K562 (cell line): ENCODE results near the gene PODNL1. TPM values are rescaled to one million over a fixed set of nuclear protein-coding genes. Genes with fewer than 3 reads are reported as not detected.
"Not testable (repeated sequence)": the region's sequence is repeated elsewhere in the genome, so short reads cannot be mapped to it uniquely, and the experiment has no call there.

Experiments
- ATAC-seq: fragments of 200-7000 bp; cut with Tn5 transposase; 3 replicates; pipeline ENCODE4 v1.9.1; 2020; ENCODE audit warnings: moderate library complexity
- BruUV-seq: library from RNA; stranded (reverse); fragments of 400-500 nt; replicated peaks from 2 replicates; lab custom pipeline; 2021; lab: Mats Ljungman, UMichigan
- CTCF ChIA-PET: fragments of 300-600 bp; formaldehyde crosslinking; extraction: SDS; loops from one replicate; lab custom pipeline; 2021; ENCODE audit warnings: low intra/inter-chr PET ratio; lab: Yijun Ruan, JAX
- POLR2A ChIA-PET: fragments of 300-600, 350-650 bp; sonication (Branson Sonifier 250); formaldehyde crosslinking; extraction: SDS; loops from one replicate; lab custom pipeline; 2021; ENCODE audit warnings: antibody characterized with exemption, inconsistent platforms; lab: Yijun Ruan, JAX
- DNase-seq, 4 experiments: peaks; one replicate each; pipeline versions ENCODE4 v3.0.0 to v3.0.0-alpha.2; 2011 to 2018; ENCODE audit warnings: low spot score in 3 of 4, mixed read lengths in 3 of 4; ENCODE audit errors: extremely low read depth in 1 of 4
- FAIRE-seq: peaks from 2 replicates; lab custom pipeline; 2011; peaks lifted over from hg19 to GRCh38; lab: Jason Lieb, UNC
- H2AFZ ChIP-seq: 2 replicates; pipeline ENCODE4 v1.6.0; 2011; ENCODE audit warnings: low read depth, low read length, control low read depth, inconsistent platforms
- H3K27ac ChIP-seq: fragments of 200-600 bp; 3 replicates; pipeline ENCODE4 v1.8.0; 2011; ENCODE audit warnings: low read depth, mild to moderate bottlenecking, control low read depth, inconsistent platforms, low read length, moderate library complexity, mixed read lengths; ENCODE audit errors: extremely low read depth
- H3K27me3 ChIP-seq, 2 experiments: fragments of 300-600 bp in 1 of 2; 2 replicates in 1 of 2; 3 replicates in 1 of 2; pipeline versions ENCODE4 v1.6.0 to v1.8.0; 2011; ENCODE audit warnings: inconsistent platforms in 2 of 2, low read length in 2 of 2, mild to moderate bottlenecking in 1 of 2, mixed read lengths in 1 of 2, moderate library complexity in 1 of 2; ENCODE audit not compliant: control insufficient read depth in 2 of 2, insufficient read depth in 2 of 2
- H3K36me3 ChIP-seq: fragments of 300-600 bp; 3 replicates; pipeline ENCODE4 v1.8.0; 2011; ENCODE audit warnings: mild to moderate bottlenecking, low read length, inconsistent platforms; ENCODE audit not compliant: control insufficient read depth, insufficient read depth
- H3K4me1 ChIP-seq, 2 experiments: fragments of 200-600 bp in 1 of 2; replicated peaks in 1 of 2; 2 replicates in 1 of 2; 3 replicates in 1 of 2; pipeline versions ENCODE4 v1.5.1 to v1.8.0; 2011; ENCODE audit warnings: inconsistent platforms in 2 of 2, low read length in 2 of 2, mild to moderate bottlenecking in 1 of 2, mixed read lengths in 1 of 2, moderate library complexity in 1 of 2; ENCODE audit not compliant: control insufficient read depth in 2 of 2, insufficient read depth in 2 of 2
- H3K4me2 ChIP-seq: 2 replicates; pipeline ENCODE4 v1.6.1; 2011; ENCODE audit warnings: low read length, control low read depth, inconsistent platforms, mixed read lengths; ENCODE audit not compliant: insufficient read depth
- H3K4me3 ChIP-seq: fragments of 200-600 bp; sonication (generic), shearing (Covaris generic); 2 replicates; pipeline ENCODE4 v1.5.1; 2016; ENCODE audit warnings: control low read depth, inconsistent platforms
- H3K79me2 ChIP-seq: fragments of 200-600 bp; 3 replicates; pipeline ENCODE4 v1.8.0; 2011; ENCODE audit warnings: low read length, inconsistent platforms; ENCODE audit not compliant: control insufficient read depth, insufficient read depth
- H3K9ac ChIP-seq, 2 experiments: 2 replicates each; pipeline versions ENCODE4 v1.6.0 to v1.6.1; 2011; ENCODE audit warnings: low read depth in 2 of 2, low read length in 2 of 2, control low read depth in 1 of 2, inconsistent platforms in 1 of 2, mild to moderate bottlenecking in 1 of 2, mixed read lengths in 1 of 2; ENCODE audit not compliant: insufficient read depth in 1 of 2
- H3K9me1 ChIP-seq: one replicate; pipeline ENCODE4 v1.6.0; 2011; ENCODE audit warnings: inconsistent platforms, mild to moderate bottlenecking, low read length, moderate library complexity; ENCODE audit not compliant: control insufficient read depth, insufficient read depth
- H3K9me3 ChIP-seq: replicated peaks from 2 replicates; pipeline ENCODE4 v1.5.1; 2011; ENCODE audit warnings: low read depth, low read length, inconsistent platforms; ENCODE audit not compliant: control insufficient read depth, insufficient read depth
- H4K20me1 ChIP-seq: replicated peaks from 2 replicates; pipeline ENCODE4 v1.6.1; 2011; ENCODE audit warnings: low read length, inconsistent platforms, mixed read lengths; ENCODE audit not compliant: control insufficient read depth, insufficient read depth
- BCOR ChIP-seq: fragments of 450-650 bp; IDR thresholded peaks from 2 replicates; pipeline ENCODE4 v1.6.1; 2016
- FUS ChIP-seq: fragments of 200-400 bp; formaldehyde crosslinking; optimal IDR thresholded peaks from 2 replicates; pipeline ENCODE3; 2017; ENCODE audit warnings: low read depth, low read length
- NR4A1 ChIP-seq, 2 experiments: fragments of 250-450 bp in 1 of 2; fragments of 450-650 bp in 1 of 2; sonication (Bioruptor Pico) in 1 of 2; IDR thresholded peaks; 2 replicates each; pipeline versions ENCODE4 v1.4.0 to v1.6.1; 2016 to 2020; ENCODE audit warnings: mild to moderate bottlenecking in 2 of 2, missing compliant biosample characterization in 1 of 2, missing genetic modification characterization in 1 of 2, moderate library complexity in 1 of 2
- PTTG1 ChIP-seq: fragments of 450-650 bp; IDR thresholded peaks from 2 replicates; pipeline ENCODE4 v1.6.1; 2016; ENCODE audit warnings: low read depth, mild to moderate bottlenecking, missing genetic modification characterization, missing compliant biosample characterization
- ZNF121 ChIP-seq: sonication (generic); formaldehyde crosslinking; conservative IDR thresholded peaks from 2 replicates; pipeline ENCODE4 v1.8.0; 2022; ENCODE audit warnings: missing genetic modification reagents
- WGBS: fragments of 100-300 bp; shearing (Covaris generic); methylation state at CpG from one replicate; pipeline ENCODE4 v1.1.6; 2016; ENCODE audit warnings: low coverage, mixed read lengths; ENCODE audit not compliant: insufficient coverage; ENCODE audit errors: missing lambda C conversion rate; 5-methylcytosine and 5-hydroxymethylcytosine counted together
- in situ Hi-C: fragments of 300-500 bp; cut with MboI; formaldehyde crosslinking; loops from 4 replicates; pipeline ENCODE4 v1.15.0; 2018; ENCODE audit warnings: inconsistent platforms, mixed read lengths
- intact Hi-C: fragments of 100-400 bp; cut with micrococcal nuclease; formaldehyde crosslinking; loops from 2 replicates; pipeline ENCODE4 v1.14.2; 2022
- polyA plus RNA-seq, 8 experiments: library from polyadenylated mRNA; depleted of rRNA in 4 of 8; stranded (reverse) in 5 of 8; unstranded in 3 of 8; fragments of >200 nt; fragmentation: Nextera tagmentation in 2 of 8; fragmentation: Illumina TruSeq in 1 of 8; extraction: Ambion mirVana in 2 of 8; extraction: Trizol in 1 of 8; gene quantifications; 2 replicates each; pipeline versions ENCODE4 v1.2.1 to v1.2.3, GENCODE V29; 2011 to 2014; ENCODE audit warnings: inconsistent platforms in 1 of 8, missing spikeins in 1 of 8
- total RNA-seq, 7 experiments: library from RNA; depleted of rRNA in 6 of 7; stranded (reverse); fragments of >200 nt in 6 of 7; fragmentation: Illumina TruSeq in 2 of 7; extraction: Trizol in 2 of 7; gene quantifications; 2 replicates each; pipeline versions ENCODE4 v1.2.1 to v1.2.3, GENCODE V29; 2011 to 2021; ENCODE audit warnings: low replicate concordance in 1 of 7
- TF ChIP-seq, protein P1 (sequence below): fragments of 250-450 bp; sonication (Bioruptor Pico); IDR thresholded peaks from 2 replicates; pipeline ENCODE4 v1.8.0; 2021; ENCODE audit warnings: moderate library complexity, mild to moderate bottlenecking, inconsistent platforms
- TF ChIP-seq, protein P2 (sequence below): fragments of 150-350 bp; conservative IDR thresholded peaks from 2 replicates; pipeline ENCODE4 v1.6.1; 2014; ENCODE audit warnings: low read length
- TF ChIP-seq, protein P3 (sequence below): fragments of 250-450 bp; sonication (Bioruptor Pico); IDR thresholded peaks from 2 replicates; pipeline ENCODE4 v1.4.0; 2020; ENCODE audit warnings: mild to moderate bottlenecking, moderate library complexity, borderline replicate concordance

The PODNL1 gene
- total and polyA plus RNA-seq, 9 of the 15 experiments (the other 6 are each of a cell fraction or from before 2014, with no cell fraction given) = 0.18 to 0.47 (median 0.23) TPM; not detected in 3

DNA sequence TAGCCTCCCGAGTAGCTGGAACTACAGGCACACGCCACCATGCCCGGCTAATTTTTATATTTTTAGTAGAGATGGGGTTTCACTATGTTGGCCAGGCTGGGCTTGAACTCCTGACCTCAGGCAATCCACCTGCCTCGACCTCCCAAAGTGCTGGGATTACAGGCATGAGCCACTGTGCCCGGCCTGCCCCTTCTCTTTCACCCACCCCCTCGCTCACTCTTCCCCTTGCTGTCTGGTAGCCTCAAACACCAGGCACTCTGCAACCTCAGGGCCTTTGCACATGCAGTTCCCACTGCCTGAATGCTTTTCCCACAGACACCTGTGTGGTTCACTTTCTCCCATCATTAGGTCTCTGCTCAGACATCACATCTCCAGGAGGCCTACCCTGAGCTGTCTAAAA lies 16.1 kb downstream of the PODNL1 start:
- not testable (repeated sequence) for FAIRE-seq, ATAC-seq
- POLR2A ChIA-PET = interaction anchor here (0.8 to 4.3 kb wide), 3 partner anchors 11 to 87 kb away, joined by 3 to 21 read pairs (median 13); no protein-coding TSS in a partner anchor

DNA sequence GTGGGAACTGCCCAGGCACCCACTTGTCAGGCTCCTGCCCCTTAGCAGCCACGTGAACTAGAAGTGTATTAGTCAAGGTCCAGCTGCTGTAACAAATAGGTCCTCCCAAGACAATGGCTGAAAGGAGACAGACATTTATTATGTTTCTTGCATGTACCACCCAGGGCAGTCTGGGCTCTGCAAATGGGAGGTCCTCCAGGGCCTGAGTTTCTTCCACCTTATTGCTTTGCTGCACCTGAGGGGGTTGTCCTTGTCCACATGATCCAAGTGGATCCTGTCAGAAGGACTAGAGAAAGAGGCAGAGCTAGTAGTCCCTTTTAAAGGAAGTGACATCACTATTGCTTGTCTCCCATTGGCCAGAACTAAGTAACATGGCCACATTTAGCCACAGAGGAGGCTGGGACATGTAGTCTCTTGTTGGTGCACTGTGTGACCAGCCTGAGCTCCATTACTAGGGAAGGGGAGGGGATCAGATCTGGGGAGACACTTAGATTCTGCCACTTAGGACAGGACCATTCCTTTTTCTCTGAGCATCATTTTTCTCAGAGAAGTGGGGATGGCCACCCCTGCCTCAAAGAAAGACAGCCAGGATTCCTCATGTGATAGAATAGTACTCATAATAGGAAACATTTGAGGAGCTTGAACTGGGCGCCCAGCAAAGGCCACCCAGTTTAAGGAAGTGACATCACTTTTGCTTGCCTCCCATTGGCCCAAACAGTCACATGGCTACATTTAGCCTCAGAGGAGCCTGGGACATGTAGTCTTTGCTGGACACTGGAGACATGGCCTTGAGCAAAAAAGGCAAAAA lies 17.1 kb downstream of the PODNL1 start:
- peak overlapping the region; percentile 55 for H3K27ac ChIP-seq
- WGBS = 55% methylated on average over 2 of the region's 2 CpGs
- intact Hi-C loops (no loop called here), in situ Hi-C loops (no loop called here)
- FAIRE-seq = peak; percentile 99
- H3K4me3 ChIP-seq = no peak overlapping the region
- H4K20me1 ChIP-seq = no peaks in the 10 kb centered on the region
- H3K9ac ChIP-seq = no peak overlapping the region
- peak overlapping the region; percentile 20 for H3K4me2 ChIP-seq
- ATAC-seq = peak; percentile 98
- H3K27me3 ChIP-seq = no peaks in the 10 kb centered on the region; a peak in 1 of 5 replicates
- H3K79me2 ChIP-seq = no peaks in the 10 kb centered on the region
- peaks cover 62% of the 10 kb centered on the region for H3K36me3 ChIP-seq
- DNase-seq = peak; percentile 74 to 80 (median 78)
- ChIA-PET POLR2A (interaction anchor here (0.5 to 4.3 kb wide), 6 partner anchors 11 to 324 kb away, joined by 3 to 21 read pairs (median 4); no protein-coding TSS in a partner anchor), CTCF (no interaction called here)
- BruUV-seq = no TSS peak
- H3K9me3 ChIP-seq = peaks cover 6% of the 10 kb centered on the region
- peaks cover 0 to 13% of the 10 kb centered on the region in 2 experiments; a peak in 1 of 5 replicates for H3K4me1 ChIP-seq
- H2AFZ ChIP-seq = peak overlapping the region; percentile 78
- peaks cover 3% of the 10 kb centered on the region for H3K9me1 ChIP-seq
- TF ChIP-seq, protein P1, sequence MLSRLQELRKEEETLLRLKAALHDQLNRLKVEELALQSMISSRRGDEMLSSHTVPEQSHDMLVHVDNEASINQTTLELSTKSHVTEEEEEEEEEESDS = no peak
- TF ChIP-seq, protein P2, sequence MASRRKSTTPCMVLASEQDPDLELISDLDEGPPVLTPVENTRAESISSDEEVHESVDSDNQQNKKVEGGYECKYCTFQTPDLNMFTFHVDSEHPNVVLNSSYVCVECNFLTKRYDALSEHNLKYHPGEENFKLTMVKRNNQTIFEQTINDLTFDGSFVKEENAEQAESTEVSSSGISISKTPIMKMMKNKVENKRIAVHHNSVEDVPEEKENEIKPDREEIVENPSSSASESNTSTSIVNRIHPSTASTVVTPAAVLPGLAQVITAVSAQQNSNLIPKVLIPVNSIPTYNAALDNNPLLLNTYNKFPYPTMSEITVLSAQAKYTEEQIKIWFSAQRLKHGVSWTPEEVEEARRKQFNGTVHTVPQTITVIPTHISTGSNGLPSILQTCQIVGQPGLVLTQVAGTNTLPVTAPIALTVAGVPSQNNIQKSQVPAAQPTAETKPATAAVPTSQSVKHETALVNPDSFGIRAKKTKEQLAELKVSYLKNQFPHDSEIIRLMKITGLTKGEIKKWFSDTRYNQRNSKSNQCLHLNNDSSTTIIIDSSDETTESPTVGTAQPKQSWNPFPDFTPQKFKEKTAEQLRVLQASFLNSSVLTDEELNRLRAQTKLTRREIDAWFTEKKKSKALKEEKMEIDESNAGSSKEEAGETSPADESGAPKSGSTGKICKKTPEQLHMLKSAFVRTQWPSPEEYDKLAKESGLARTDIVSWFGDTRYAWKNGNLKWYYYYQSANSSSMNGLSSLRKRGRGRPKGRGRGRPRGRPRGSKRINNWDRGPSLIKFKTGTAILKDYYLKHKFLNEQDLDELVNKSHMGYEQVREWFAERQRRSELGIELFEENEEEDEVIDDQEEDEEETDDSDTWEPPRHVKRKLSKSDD = no peak
- TF ChIP-seq, protein P3, sequence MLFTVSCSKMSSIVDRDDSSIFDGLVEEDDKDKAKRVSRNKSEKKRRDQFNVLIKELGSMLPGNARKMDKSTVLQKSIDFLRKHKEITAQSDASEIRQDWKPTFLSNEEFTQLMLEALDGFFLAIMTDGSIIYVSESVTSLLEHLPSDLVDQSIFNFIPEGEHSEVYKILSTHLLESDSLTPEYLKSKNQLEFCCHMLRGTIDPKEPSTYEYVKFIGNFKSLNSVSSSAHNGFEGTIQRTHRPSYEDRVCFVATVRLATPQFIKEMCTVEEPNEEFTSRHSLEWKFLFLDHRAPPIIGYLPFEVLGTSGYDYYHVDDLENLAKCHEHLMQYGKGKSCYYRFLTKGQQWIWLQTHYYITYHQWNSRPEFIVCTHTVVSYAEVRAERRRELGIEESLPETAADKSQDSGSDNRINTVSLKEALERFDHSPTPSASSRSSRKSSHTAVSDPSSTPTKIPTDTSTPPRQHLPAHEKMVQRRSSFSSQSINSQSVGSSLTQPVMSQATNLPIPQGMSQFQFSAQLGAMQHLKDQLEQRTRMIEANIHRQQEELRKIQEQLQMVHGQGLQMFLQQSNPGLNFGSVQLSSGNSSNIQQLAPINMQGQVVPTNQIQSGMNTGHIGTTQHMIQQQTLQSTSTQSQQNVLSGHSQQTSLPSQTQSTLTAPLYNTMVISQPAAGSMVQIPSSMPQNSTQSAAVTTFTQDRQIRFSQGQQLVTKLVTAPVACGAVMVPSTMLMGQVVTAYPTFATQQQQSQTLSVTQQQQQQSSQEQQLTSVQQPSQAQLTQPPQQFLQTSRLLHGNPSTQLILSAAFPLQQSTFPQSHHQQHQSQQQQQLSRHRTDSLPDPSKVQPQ = no peak
- TF ChIP-seq FUS (no peak), NR4A1 (CRISPR knock-in tag; IDR thresholded peaks at IDR 0.05) (no peak), NR4A1 (tag; IDR thresholded peaks at IDR 0.05) (no peak), PTTG1 (tag) (no peak)

More for the DNA sequence above, 16.1 kb downstream of the PODNL1 start:
- H3K9me1 ChIP-seq, H3K9me3 ChIP-seq, intact Hi-C loops, CTCF ChIA-PET, H3K9ac ChIP-seq, H3K4me3 ChIP-seq, H3K27ac ChIP-seq, H3K27me3 ChIP-seq, H4K20me1 ChIP-seq, in situ Hi-C loops, H3K79me2 ChIP-seq, BruUV-seq, H3K4me2 ChIP-seq, H2AFZ ChIP-seq: not testable (repeated sequence)
- peaks cover 67% of the 10 kb centered on the region for H3K36me3 ChIP-seq
- 79% methylated on average over 5 of the region's 6 CpGs for WGBS
- H3K4me1 ChIP-seq = peaks cover 0 to 17% of the 10 kb centered on the region in 2 experiments; a peak in 2 of 5 replicates
- DNase-seq = peak in 1 of 4 experiments; percentile 3
- TF ChIP-seq BCOR (0 out of 2 replicates have a peak, but pooled peaks have one; percentile 37), ZNF121 (CRISPR knock-in tag) (peak; percentile 77)
